NCI-H1694 treated with DMSO at 0.1 percent for 48 hours (cell line): ENCODE results near the gene ANGPTL2.

Experiments
- DNase-seq: peaks from one replicate; lab custom pipeline; 2025; lab: John Stamatoyannopoulos, UW

The ANGPTL2 gene

DNA sequence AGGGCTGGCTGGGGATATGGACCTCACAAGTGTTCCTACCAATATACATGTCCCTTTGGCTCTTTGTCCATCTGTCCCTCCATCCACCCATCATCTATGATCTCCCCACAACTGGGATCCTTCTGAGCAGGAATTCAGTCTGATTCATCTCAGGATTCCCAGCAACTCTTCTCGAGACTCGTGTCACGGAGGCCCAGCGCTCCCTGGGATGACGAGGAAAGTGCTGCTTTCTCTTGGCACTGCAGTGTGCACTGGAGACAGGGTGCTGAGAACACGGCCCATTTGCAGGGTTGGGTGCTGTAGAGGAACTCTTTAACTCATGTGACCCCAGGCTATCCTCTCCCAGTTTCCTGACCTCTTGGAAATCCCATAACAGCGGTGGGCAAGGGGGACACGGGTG is 72.9 kb downstream of the ANGPTL2 start:
- no peak for DNase-seq

DNA sequence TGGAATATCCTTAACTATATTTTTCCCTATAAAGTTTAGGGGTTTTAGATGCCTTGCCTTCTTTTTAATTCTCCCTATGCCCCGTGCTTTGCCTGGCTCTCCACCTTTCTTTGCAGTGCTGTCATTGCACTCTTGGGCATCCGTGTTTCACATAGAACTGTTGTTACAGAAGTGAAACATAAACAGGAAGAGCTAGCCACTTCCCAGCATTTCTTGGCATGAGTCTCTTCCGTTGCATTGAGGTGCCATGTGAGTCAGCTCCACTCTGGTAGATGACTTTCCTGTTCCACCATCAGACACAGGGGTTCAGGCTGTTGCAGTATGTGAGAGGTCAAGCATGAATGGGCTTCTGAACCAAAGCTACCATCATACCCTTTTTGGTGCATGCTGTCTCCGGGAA is 73.4 kb downstream of the ANGPTL2 start:
- DNase-seq: no peak

DNA sequence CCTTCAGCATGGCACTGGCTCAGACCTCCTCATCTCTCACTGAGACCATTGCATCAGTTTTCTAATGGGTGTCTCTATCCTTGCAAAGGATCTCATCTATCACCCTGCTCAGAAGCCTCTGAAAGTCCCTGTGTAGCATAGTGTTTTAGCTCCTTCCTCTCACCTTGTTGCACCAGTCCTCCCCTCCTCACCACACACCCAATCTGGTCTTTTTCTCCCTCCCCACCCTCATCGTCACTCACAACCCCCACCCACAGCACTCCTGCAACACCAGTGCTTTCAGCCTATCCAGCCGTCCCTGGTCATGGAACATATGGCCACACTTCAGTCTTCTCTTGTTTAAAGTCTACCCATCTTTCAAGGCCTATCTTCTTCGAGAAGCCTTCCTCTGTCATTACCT is 74.5 kb downstream of the ANGPTL2 start:
- DNase-seq: no peak

DNA sequence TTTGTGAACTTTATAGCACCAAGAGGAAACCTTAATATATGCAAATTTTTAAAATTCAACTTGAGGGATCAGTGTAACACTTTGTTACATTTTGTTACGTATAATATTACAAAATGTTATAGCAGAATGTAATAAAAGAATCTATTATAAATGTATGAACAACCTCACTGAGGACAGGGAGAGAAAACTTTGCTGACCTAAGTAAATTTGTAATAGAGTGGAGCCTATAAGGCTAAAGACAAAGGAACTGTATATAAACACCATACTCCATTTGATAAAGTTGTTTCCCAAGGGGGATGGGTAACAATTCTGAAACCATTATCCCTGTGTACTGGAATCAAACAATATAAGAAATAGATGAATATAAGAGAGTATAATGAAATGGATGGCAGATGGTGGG is 77.3 kb downstream of the ANGPTL2 start:
- DNase-seq: no peak

DNA sequence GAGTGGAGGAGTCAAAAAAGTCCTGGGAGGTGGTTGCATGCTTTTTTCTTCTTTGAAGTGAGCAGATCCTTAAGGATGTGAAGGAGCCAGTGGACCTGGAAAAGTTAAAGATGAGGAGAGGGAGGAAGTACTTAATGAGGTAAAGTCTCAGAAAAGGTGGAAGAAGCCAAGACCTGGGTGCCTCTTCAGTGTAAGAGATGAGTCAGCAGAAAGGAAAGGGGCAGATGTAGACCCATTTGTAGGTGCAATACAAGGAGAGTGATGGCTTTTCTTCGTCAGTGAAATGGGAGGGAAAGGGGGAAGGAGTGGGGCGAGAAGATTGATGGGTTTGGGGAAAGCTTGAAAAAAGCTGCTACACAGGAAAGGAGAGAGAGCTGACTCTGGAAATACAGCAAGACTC is 82.9 kb downstream of the ANGPTL2 start:
- no peak for DNase-seq

DNA sequence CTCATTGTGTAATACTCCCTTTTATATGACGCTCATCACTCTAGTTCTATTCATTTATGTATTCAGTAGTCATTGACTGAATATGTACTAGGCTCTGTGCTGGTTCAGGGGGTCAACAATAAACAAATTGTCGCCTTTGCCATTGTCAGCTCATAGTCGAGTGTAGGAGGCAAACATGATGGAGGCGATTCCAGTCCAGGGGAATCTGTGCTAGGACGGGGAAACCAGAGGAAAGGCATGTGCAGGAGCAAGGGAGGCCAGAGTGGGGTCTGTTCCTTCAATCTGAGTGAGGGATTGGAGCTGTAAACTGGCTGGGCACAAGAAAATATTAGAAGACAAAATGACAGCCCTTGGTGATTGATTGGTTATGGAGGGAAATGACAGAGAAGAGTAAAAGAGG is 83.9 kb downstream of the ANGPTL2 start:
- no peak for DNase-seq
